ENCODE data around the gene STARD13. TPM values are rescaled to one million over a fixed set of nuclear protein-coding genes. Genes with fewer than 3 reads are reported as not detected.

Gene STARD13
- total RNA-seq, 1 experiment from 2014 or later, result 4.1 TPM

DNA sequence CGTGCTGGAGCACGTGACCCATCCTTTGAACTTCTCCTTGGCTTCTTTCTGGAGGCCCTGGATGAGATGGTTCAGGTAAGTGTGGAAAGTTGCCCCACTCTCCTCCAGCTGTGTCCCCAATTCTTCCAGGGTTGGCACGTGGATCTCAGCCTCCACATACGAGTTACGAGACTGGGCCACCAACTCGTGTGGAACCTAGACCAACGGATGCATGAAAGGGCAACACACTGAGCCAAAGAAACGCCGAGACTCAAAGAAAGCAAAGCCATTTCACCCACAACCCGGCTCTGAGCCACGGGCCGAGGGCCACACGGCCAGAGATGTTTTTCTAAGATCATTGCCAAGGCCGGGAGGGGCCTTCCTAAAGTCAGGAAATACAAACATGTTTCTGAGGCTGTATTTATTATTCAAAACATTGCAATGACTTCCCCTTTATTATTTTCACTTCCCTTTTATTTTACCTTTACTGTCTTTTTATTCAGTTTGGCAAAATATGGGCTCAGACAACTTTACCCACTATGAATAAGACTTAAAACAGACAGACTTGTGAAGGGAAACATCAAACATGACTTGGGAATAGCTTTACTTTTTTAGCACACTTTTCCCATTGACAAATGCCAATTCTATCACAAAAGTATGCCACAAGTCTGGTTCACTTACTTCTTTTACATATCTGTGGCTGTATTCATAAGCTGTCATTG lies 174.7 kb downstream of the STARD13 start:
- Histone ChIP-seq H4K20me1 (ENCODE audit: insufficient read depth) (no peaks in the 10 kb centered on the region), H3K9me2 (ENCODE audit: insufficient read depth) (no peaks in the 10 kb centered on the region), H3K27ac (ENCODE audit: low read depth, low read length) (no peak overlapping the region), H3K4me1 (ENCODE audit: control insufficient read depth in 1 of 2, insufficient read depth in 2 of 2, low read length in 2 of 2) (peaks cover 0 to 13% of the 10 kb centered on the region in 2 experiments; a peak in 2 of 4 replicates), H3K4me3 (replicated peaks in 1 of 2; ENCODE audit: low read depth in 1 of 2, low read length in 2 of 2) (no peak overlapping the region), H3K4me2 (ENCODE audit: low read length) (no peak overlapping the region), H3K36me3 (ENCODE audit: control insufficient read depth in 1 of 2, insufficient read depth in 2 of 2, low read length in 2 of 2) (no peaks in the 10 kb centered on the region), H2AFZ (ENCODE audit: low read depth, low read length, poor library complexity, severe bottlenecking) (no peak overlapping the region), H3K9ac (ENCODE audit: low read length) (no peak overlapping the region), H3K27me3 (ENCODE audit: insufficient read depth, low read length) (no peaks in the 10 kb centered on the region), H3K79me2 (ENCODE audit: insufficient read depth, low read length) (no peaks in the 10 kb centered on the region), H3K9me3 (ENCODE audit: control insufficient read depth in 1 of 2, insufficient read depth in 1 of 2, low read depth in 1 of 2, low read length in 2 of 2) (no peaks in the 10 kb centered on the region)
- ChIA-PET POLR2A (interaction anchor here (1.0 kb wide), 1 partner anchor 15 kb away, joined by 3 read pairs; no protein-coding TSS in a partner anchor), RAD21 (ENCODE audit: low non-redundant PET in 1 of 2, low total read pairs in 2 of 2, uncharacterized antibody in 2 of 2, unreplicated experiment in 2 of 2) (no interaction called here), CTCF (no interaction called here)
- no peak for DNase-seq (ENCODE audit: low read depth, low spot score)
- intact Hi-C loops (cut with micrococcal nuclease), result no loop called here
- BruUV-seq (replicated peaks), result no TSS peak
- no peak for TF ChIP-seq CEBPB (IDR thresholded peaks at IDR 0.05; ENCODE audit: low read depth)
- TF ChIP-seq, protein P1, sequence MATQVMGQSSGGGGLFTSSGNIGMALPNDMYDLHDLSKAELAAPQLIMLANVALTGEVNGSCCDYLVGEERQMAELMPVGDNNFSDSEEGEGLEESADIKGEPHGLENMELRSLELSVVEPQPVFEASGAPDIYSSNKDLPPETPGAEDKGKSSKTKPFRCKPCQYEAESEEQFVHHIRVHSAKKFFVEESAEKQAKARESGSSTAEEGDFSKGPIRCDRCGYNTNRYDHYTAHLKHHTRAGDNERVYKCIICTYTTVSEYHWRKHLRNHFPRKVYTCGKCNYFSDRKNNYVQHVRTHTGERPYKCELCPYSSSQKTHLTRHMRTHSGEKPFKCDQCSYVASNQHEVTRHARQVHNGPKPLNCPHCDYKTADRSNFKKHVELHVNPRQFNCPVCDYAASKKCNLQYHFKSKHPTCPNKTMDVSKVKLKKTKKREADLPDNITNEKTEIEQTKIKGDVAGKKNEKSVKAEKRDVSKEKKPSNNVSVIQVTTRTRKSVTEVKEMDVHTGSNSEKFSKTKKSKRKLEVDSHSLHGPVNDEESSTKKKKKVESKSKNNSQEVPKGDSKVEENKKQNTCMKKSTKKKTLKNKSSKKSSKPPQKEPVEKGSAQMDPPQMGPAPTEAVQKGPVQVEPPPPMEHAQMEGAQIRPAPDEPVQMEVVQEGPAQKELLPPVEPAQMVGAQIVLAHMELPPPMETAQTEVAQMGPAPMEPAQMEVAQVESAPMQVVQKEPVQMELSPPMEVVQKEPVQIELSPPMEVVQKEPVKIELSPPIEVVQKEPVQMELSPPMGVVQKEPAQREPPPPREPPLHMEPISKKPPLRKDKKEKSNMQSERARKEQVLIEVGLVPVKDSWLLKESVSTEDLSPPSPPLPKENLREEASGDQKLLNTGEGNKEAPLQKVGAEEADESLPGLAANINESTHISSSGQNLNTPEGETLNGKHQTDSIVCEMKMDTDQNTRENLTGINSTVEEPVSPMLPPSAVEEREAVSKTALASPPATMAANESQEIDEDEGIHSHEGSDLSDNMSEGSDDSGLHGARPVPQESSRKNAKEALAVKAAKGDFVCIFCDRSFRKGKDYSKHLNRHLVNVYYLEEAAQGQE (IDR thresholded peaks at IDR 0.05; ENCODE audit: low read depth), result no peak
- ATAC-seq, result no peak

DNA sequence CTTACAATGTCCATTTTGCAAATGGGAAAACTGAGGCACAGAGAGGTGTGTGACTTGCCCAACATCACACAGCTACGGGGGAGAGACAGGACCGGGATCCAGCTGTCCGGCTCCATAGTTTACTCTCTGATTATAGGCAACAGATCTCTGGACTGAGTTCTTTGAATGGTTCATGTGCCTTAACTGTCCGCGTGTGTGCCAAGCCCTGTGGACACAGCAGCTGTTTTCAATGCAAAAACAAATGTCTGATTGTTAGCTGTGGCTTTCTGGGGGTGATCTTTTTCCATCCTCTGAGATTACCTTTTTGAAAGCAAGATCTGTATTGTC lies 175.2 kb downstream of the STARD13 start:
- Histone ChIP-seq H3K4me3 (replicated peaks in 1 of 2; ENCODE audit: low read depth in 1 of 2, low read length in 2 of 2) (no peak overlapping the region), H2AFZ (ENCODE audit: low read depth, low read length, poor library complexity, severe bottlenecking) (no peak overlapping the region), H3K36me3 (ENCODE audit: control insufficient read depth in 1 of 2, insufficient read depth in 2 of 2, low read length in 2 of 2) (no peaks in the 10 kb centered on the region), H3K4me2 (ENCODE audit: low read length) (no peak overlapping the region), H4K20me1 (ENCODE audit: insufficient read depth) (no peaks in the 10 kb centered on the region), H3K4me1 (ENCODE audit: control insufficient read depth in 1 of 2, insufficient read depth in 2 of 2, low read length in 2 of 2) (peaks cover 0 to 13% of the 10 kb centered on the region in 2 experiments; a peak in 2 of 4 replicates), H3K9ac (ENCODE audit: low read length) (no peak overlapping the region), H3K79me2 (ENCODE audit: insufficient read depth, low read length) (no peaks in the 10 kb centered on the region), H3K27me3 (ENCODE audit: insufficient read depth, low read length) (no peaks in the 10 kb centered on the region), H3K9me3 (ENCODE audit: control insufficient read depth in 1 of 2, insufficient read depth in 1 of 2, low read depth in 1 of 2, low read length in 2 of 2) (no peaks in the 10 kb centered on the region), H3K9me2 (ENCODE audit: insufficient read depth) (no peaks in the 10 kb centered on the region), H3K27ac (ENCODE audit: low read depth, low read length) (no peak overlapping the region)
- CTCF ChIA-PET, result no interaction called here
- POLR2A ChIA-PET, result no interaction called here
- intact Hi-C loops (cut with micrococcal nuclease), result no loop called here
- BruUV-seq (replicated peaks), result no TSS peak
- TF ChIP-seq, protein P2, sequence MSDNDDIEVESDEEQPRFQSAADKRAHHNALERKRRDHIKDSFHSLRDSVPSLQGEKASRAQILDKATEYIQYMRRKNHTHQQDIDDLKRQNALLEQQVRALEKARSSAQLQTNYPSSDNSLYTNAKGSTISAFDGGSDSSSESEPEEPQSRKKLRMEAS (IDR thresholded peaks at IDR 0.05), result no peak
- TF ChIP-seq EGR1 (IDR thresholded peaks at IDR 0.05; ENCODE audit: low read depth), result no peak
- no peak for TF ChIP-seq POLR2A (IDR thresholded peaks at IDR 0.05; ENCODE audit: borderline replicate concordance, extremely low read depth, insufficient read depth, insufficient read length)
- TF ChIP-seq ELF1 (IDR thresholded peaks at IDR 0.05; ENCODE audit: borderline replicate concordance, low read depth), result no peak
- no peak for TF ChIP-seq EZH2 (IDR thresholded peaks at IDR 0.05)
- no peak for TF ChIP-seq FOSL1 (IDR thresholded peaks at IDR 0.05; ENCODE audit: low read depth)
- DNase-seq (ENCODE audit: low read depth, low spot score), result no peak
- no peak for ATAC-seq
- RAD21 ChIA-PET (ENCODE audit: low non-redundant PET in 1 of 2, low total read pairs in 2 of 2, uncharacterized antibody in 2 of 2, unreplicated experiment in 2 of 2), result no interaction called here
